ENCODE data around the gene TXNRD1.

TXNRD1 gene

GRCh38 chr12:104299842-104300481 is 84.4 kb downstream of the TXNRD1 start (continued):
- TF ChIP-seq PRDM4 (tag by site-specific recombination; IDR thresholded peaks at IDR 0.05) (no peak), ZNF266 (tag by site-specific recombination; IDR thresholded peaks at IDR 0.05; ENCODE audit: low read depth) (no peak), ZNF311 (tag by site-specific recombination; IDR thresholded peaks at IDR 0.05; ENCODE audit: borderline replicate concordance) (no peak), TRIM28 (IDR thresholded peaks at IDR 0.05; ENCODE audit: borderline replicate concordance, low read length) (no peak), ZXDB (tag by site-specific recombination; IDR thresholded peaks at IDR 0.05) (no peak)

- Histone ChIP-seq H3K9me3 (ENCODE audit: control insufficient read depth, insufficient read depth, low read depth, low read length) (no peaks in the 10 kb centered on the region), H3K27ac (ENCODE audit: extremely low read depth, low read depth, low read length) (no peak within 1 kb of the TSS), H3K36me3 (ENCODE audit: control insufficient read depth in 2 of 2, insufficient read depth in 1 of 2, low read length in 2 of 2) (peaks cover 3 to 30% of the 10 kb centered on the region in 2 experiments; a peak in 2 of 3 replicates), H3K4me3 (ENCODE audit: low read depth, low read length) (no peak within 1 kb of the TSS), H3K4me1 (ENCODE audit: control insufficient read depth, insufficient read depth, low read length) (no peaks in the 10 kb centered on the region; the same call in 1 of the 2 replicates)
- CTCF ChIA-PET = interaction anchor here (1.4 to 1.5 kb wide), 2 partner anchors 9 to 14 kb away, joined by 3 read pairs; no protein-coding TSS in a partner anchor
- no peak for TF ChIP-seq ZNF10 (tag by site-specific recombination; IDR thresholded peaks at IDR 0.05)
- no peak for TF ChIP-seq YY2 (tag by site-specific recombination; IDR thresholded peaks at IDR 0.05)
- TF ChIP-seq ZNF354C (tag by site-specific recombination; IDR thresholded peaks at IDR 0.05; ENCODE audit: borderline replicate concordance, low read depth) = no peak
- no peak for TF ChIP-seq ZBTB8A (tag by site-specific recombination; IDR thresholded peaks at IDR 0.05)
- no peak for TF ChIP-seq ZNF280D (tag by site-specific recombination; IDR thresholded peaks at IDR 0.05)
- TF ChIP-seq ZNF707 (tag by site-specific recombination; IDR thresholded peaks at IDR 0.05) = no peak
- POLR2A ChIA-PET = interaction anchor here (0.6 kb wide), 1 partner anchor 54 kb away, joined by 4 read pairs; no protein-coding TSS in a partner anchor
Measured at GRCh38 chr12:104303538-104304151, 88.1 kb downstream of the TXNRD1 start, which contains the start of gene EID3. Gene EID3, plus strand, starts transcription at chr12:104303739. Its CDS starts 196 bp downstream, at chr12:104303935.

GRCh38 chr12:104304261-104305009 is 88.9 kb downstream of the TXNRD1 start:
- H3K4me1 ChIP-seq (ENCODE audit: control insufficient read depth, insufficient read depth, low read length) = no peaks in the 10 kb centered on the region; the same call in 1 of the 2 replicates
- H3K9me3 ChIP-seq (ENCODE audit: control insufficient read depth, insufficient read depth, low read depth, low read length) = no peaks in the 10 kb centered on the region
- H3K4me3 ChIP-seq (ENCODE audit: low read depth, low read length) = no peak overlapping the region
- no peak overlapping the region for H3K27ac ChIP-seq (ENCODE audit: extremely low read depth, low read depth, low read length)
- ChIA-PET CTCF (interaction anchor here (1.4 to 1.5 kb wide), 2 partner anchors 10 to 15 kb away, joined by 3 read pairs; no protein-coding TSS in a partner anchor), POLR2A (interaction anchor here (0.6 kb wide), 1 partner anchor 54 kb away, joined by 4 read pairs; no protein-coding TSS in a partner anchor)
- H3K36me3 ChIP-seq (ENCODE audit: control insufficient read depth in 2 of 2, insufficient read depth in 1 of 2, low read length in 2 of 2) = peaks cover 3 to 23% of the 10 kb centered on the region in 2 experiments; a peak in 2 of 3 replicates
- no peak for TF ChIP-seq ZNF513 (tag by site-specific recombination; IDR thresholded peaks at IDR 0.05)
- no peak for TF ChIP-seq KLF16 (tag by site-specific recombination; IDR thresholded peaks at IDR 0.05)
- no peak for TF ChIP-seq KLF17 (tag by site-specific recombination; IDR thresholded peaks at IDR 0.05)
- no peak for TF ChIP-seq ZNF621 (tag by site-specific recombination; IDR thresholded peaks at IDR 0.05)
- TF ChIP-seq ZBTB44 (tag by site-specific recombination; IDR thresholded peaks at IDR 0.05) = no peak
- no peak for TF ChIP-seq ZNF16 (tag by site-specific recombination; IDR thresholded peaks at IDR 0.05; ENCODE audit: low read depth)
- no peak for TF ChIP-seq PRDM1 (tag by site-specific recombination; IDR thresholded peaks at IDR 0.05)
- no peak for TF ChIP-seq ZNF366 (tag by site-specific recombination; conservative IDR thresholded peaks at IDR 0.05)
- no peak for TF ChIP-seq ZNF548 (tag by site-specific recombination; IDR thresholded peaks at IDR 0.05)
- no peak for TF ChIP-seq EGR2 (tag by site-specific recombination; IDR thresholded peaks at IDR 0.05; ENCODE audit: low read depth)
